Measurements from ENCODE around the gene TIMM10.

TIMM10 gene

GRCh38 chr11:57482782-57483561, 47.6 kb downstream of the TIMM10 start:
- DNase-seq (ENCODE audit: low spot score) = peak; percentile 83

- DNase-seq (ENCODE audit: low spot score) = no peak
Measured at GRCh38 chr11:57481915-57482781, 48.4 kb downstream of the TIMM10 start.

GRCh38 chr11:57481315-57481714, 49.2 kb downstream of the TIMM10 start:
- no peak for DNase-seq (ENCODE audit: low spot score)

GRCh38 chr11:57480409-57481137, 50.0 kb downstream of the TIMM10 start:
- no peak for DNase-seq (ENCODE audit: low spot score)

GRCh38 chr11:57479911-57480310, 50.6 kb downstream of the TIMM10 start:
- DNase-seq (ENCODE audit: low spot score) = no peak

- no peak for DNase-seq (ENCODE audit: low spot score)
Measured at GRCh38 chr11:57479021-57479663, 51.4 kb downstream of the TIMM10 start.
